PC-3 (cell line): ENCODE measurements around the gene MMP14. TPM values are rescaled to one million over a fixed set of nuclear protein-coding genes. Genes with fewer than 3 reads are reported as not detected.
"Not testable (repeated sequence)": the region's sequence is repeated elsewhere in the genome, so short reads cannot be mapped to it uniquely, and the experiment has no call there.

ENCODE experiments used
- ATAC-seq: fragments of 200-7000 bp; cut with Tn5 transposase; 2 replicates; pipeline ENCODE4 v1.9.1; 2020; ENCODE audit warnings: mild to moderate bottlenecking, moderate library complexity
- BruUV-seq: library from RNA; stranded (reverse); fragments of 400-500 nt; replicated peaks from 2 replicates; lab custom pipeline; 2021; lab: Mats Ljungman, UMichigan
- CTCF ChIA-PET: fragments of 300-600 bp; sonication (Branson Sonifier 250); formaldehyde crosslinking; loops from one replicate; lab custom pipeline; 2022; ENCODE audit warnings: antibody characterized with exemption; lab: Charles Lee
- POLR2A ChIA-PET: fragments of 300-600 bp; sonication (Branson Sonifier 250); formaldehyde crosslinking; loops from one replicate; lab custom pipeline; 2022; ENCODE audit warnings: antibody characterized with exemption; ENCODE audit not compliant: unreplicated experiment; lab: Charles Lee
- DNase-seq: peaks from one replicate; pipeline ENCODE4 v3.0.0-alpha.2; 2015
- H2AFZ ChIP-seq: fragments of 300-600 bp; sonication (generic); 2 replicates; pipeline ENCODE4 v1.6.0; 2016; ENCODE audit warnings: antibody characterized with exemption, low read length
- H3F3A ChIP-seq: fragments of 300-600 bp; sonication (generic); one replicate; pipeline ENCODE4 v1.6.0; 2017; ENCODE audit warnings: antibody characterized with exemption, low read length, control low read depth, mild to moderate bottlenecking; ENCODE audit not compliant: unreplicated experiment
- H3K27ac ChIP-seq: fragments of 300-600 bp; sonication (generic); 2 replicates; pipeline ENCODE4 v1.5.1; 2016; ENCODE audit warnings: mild to moderate bottlenecking, low read length
- H3K27me3 ChIP-seq: fragments of 300-600 bp; sonication (generic); 2 replicates; pipeline ENCODE4 v1.6.1; 2016; ENCODE audit warnings: low read length, mixed read lengths
- H3K36me3 ChIP-seq: fragments of 300-600 bp; sonication (generic); 2 replicates; pipeline ENCODE4 v1.6.1; 2016; ENCODE audit warnings: low read depth, mixed run types, low read length, mixed read lengths
- H3K4me1 ChIP-seq: fragments of 300-600 bp; sonication (generic); 2 replicates; pipeline ENCODE4 v1.5.1; 2016; ENCODE audit warnings: low read length; ENCODE audit not compliant: insufficient read depth
- H3K4me2 ChIP-seq: fragments of 300-600 bp; sonication (generic); 2 replicates; pipeline ENCODE4 v1.6.0; 2016; ENCODE audit warnings: low read length
- H3K4me3 ChIP-seq: fragments of 300-600 bp; sonication (generic); 2 replicates; pipeline ENCODE4 v1.5.1; 2016; ENCODE audit warnings: mild to moderate bottlenecking, low read length, mixed read lengths
- H3K79me2 ChIP-seq: fragments of 300-600 bp; sonication (generic); 2 replicates; pipeline ENCODE4 v1.6.1; 2017; ENCODE audit warnings: low read length, mixed read lengths
- H3K9ac ChIP-seq: fragments of 300-600 bp; sonication (generic); 2 replicates; pipeline ENCODE4 v1.6.0; 2016; ENCODE audit warnings: mild to moderate bottlenecking, low read length
- H3K9me2 ChIP-seq: fragments of 300-600 bp; sonication (generic); replicated peaks from 2 replicates; pipeline ENCODE4 v1.6.1; 2016; ENCODE audit warnings: mixed run types, low read length, mixed read lengths
- H3K9me3 ChIP-seq: fragments of 300-600 bp; sonication (generic); 2 replicates; pipeline ENCODE4 v1.6.1; 2016; ENCODE audit warnings: low read length, mixed read lengths
- H4K20me1 ChIP-seq: fragments of 300-600 bp; sonication (generic); 2 replicates; pipeline ENCODE4 v1.6.1; 2016; ENCODE audit warnings: low read length, mixed read lengths
- CTCF ChIP-seq: fragments of 300-600 bp; sonication (generic); conservative IDR thresholded peaks from 2 replicates; pipeline ENCODE4 v1.5.1; 2017; ENCODE audit warnings: antibody characterized with exemption, low read depth, mild to moderate bottlenecking, low read length
- EZH2 ChIP-seq: fragments of 300-600 bp; sonication (generic); IDR thresholded peaks from one replicate; pipeline ENCODE4 v1.6.1; 2017; ENCODE audit warnings: antibody characterized with exemption, mild to moderate bottlenecking, low read length; ENCODE audit not compliant: unreplicated experiment
- EZH2phosphoT487 ChIP-seq: fragments of 300-600 bp; sonication (generic); IDR thresholded peaks from 2 replicates; pipeline ENCODE4 v1.6.1; 2018; ENCODE audit warnings: mild to moderate bottlenecking, antibody characterized with exemption, low read length, borderline replicate concordance
- intact Hi-C: fragments of 100-400 bp; cut with micrococcal nuclease; formaldehyde crosslinking; loops from 2 replicates; pipeline ENCODE4 v1.9.0; 2023
- total RNA-seq: library from RNA; depleted of rRNA; stranded (reverse); fragments of >200 nt; gene quantifications from 2 replicates; pipeline ENCODE4 v1.2.3, GENCODE V29; 2014

Gene MMP14
- total RNA-seq, 1 experiment from 2014 or later, result 80.4 TPM

GRCh38 chr14:22822016-22822570, 14.3 kb upstream of the MMP14 start:
- ATAC-seq (no peak), DNase-seq (no peak)
- no peak overlapping the region for H3K27ac ChIP-seq
- H3K4me2 ChIP-seq, result peak overlapping the region; percentile 86; the same call in 1 of the 2 replicates
- no peaks in the 10 kb centered on the region for H3K27me3 ChIP-seq
- no peaks in the 10 kb centered on the region for H3K79me2 ChIP-seq
- H4K20me1 ChIP-seq, result no peaks in the 10 kb centered on the region
- TF ChIP-seq EZH2, result no peak
- no peaks in the 10 kb centered on the region for H3F3A ChIP-seq
- H3K36me3 ChIP-seq, result no peaks in the 10 kb centered on the region
- peak overlapping the region; percentile 89 for H2AFZ ChIP-seq
- ChIA-PET POLR2A (no interaction called here), CTCF (interaction anchor here (0.8 to 1.9 kb wide), 6 partner anchors 29 to 170 kb away, joined by 3 to 37 read pairs (median 5); partner anchors contain the start of gene OXA1L)
- H3K4me1 ChIP-seq, result peaks cover 39% of the 10 kb centered on the region
- intact Hi-C loops, result loop anchor here (5.0 kb wide), 1 partner anchor 45 kb away; no protein-coding TSS in a partner anchor
- no peaks in the 10 kb centered on the region for H3K9me2 ChIP-seq
- BruUV-seq, result no TSS peak
- no peaks in the 10 kb centered on the region for H3K9me3 ChIP-seq
- no peak overlapping the region for H3K9ac ChIP-seq
- H3K4me3 ChIP-seq, result no peak overlapping the region

GRCh38 chr14:22822571-22823098, 13.8 kb upstream of the MMP14 start:
- H4K20me1 ChIP-seq, result no peaks in the 10 kb centered on the region
- no TSS peak for BruUV-seq
- ChIA-PET CTCF (interaction anchor here (0.5 to 1.9 kb wide), 6 partner anchors 29 to 170 kb away, joined by 3 to 37 read pairs (median 5); partner anchors contain the start of gene OXA1L), POLR2A (interaction anchor here (0.5 to 0.8 kb wide), 2 partner anchors 27 to 134 kb away, joined by 3 to 7 read pairs; partner anchors contain the start of gene HAUS4)
- peak overlapping the region; percentile 89 for H2AFZ ChIP-seq
- peak; percentile 89 for DNase-seq
- no peaks in the 10 kb centered on the region for H3K9me3 ChIP-seq
- H3K9ac ChIP-seq, result peak overlapping the region; percentile 20; the same call in 1 of the 2 replicates
- H3K4me1 ChIP-seq, result peaks cover 39% of the 10 kb centered on the region
- no peaks in the 10 kb centered on the region for H3K36me3 ChIP-seq
- no peak for TF ChIP-seq EZH2phosphoT487
- peak; percentile 88 for TF ChIP-seq CTCF
- H3F3A ChIP-seq, result no peaks in the 10 kb centered on the region
- no peaks in the 10 kb centered on the region for H3K27me3 ChIP-seq
- no peak overlapping the region for H3K27ac ChIP-seq
- H3K4me3 ChIP-seq, result peak overlapping the region; percentile 62
- H3K79me2 ChIP-seq, result no peaks in the 10 kb centered on the region
- ATAC-seq, result peak; percentile 83
- no peaks in the 10 kb centered on the region for H3K9me2 ChIP-seq
- intact Hi-C loops, result loop anchor here (1.0 to 5.0 kb wide), 3 partner anchors 31 to 78 kb away; no protein-coding TSS in a partner anchor
- peak overlapping the region; percentile 86 for H3K4me2 ChIP-seq

- ChIA-PET POLR2A (no interaction called here), CTCF (interaction anchor here (0.8 to 1.7 kb wide), 2 partner anchors 28 to 30 kb away, joined by 5 read pairs; no protein-coding TSS in a partner anchor)
- ATAC-seq, result peak; percentile 48
- DNase-seq, result peak; percentile 90
- Histone ChIP-seq H3K27me3 (no peaks in the 10 kb centered on the region), H3K9me2 (no peaks in the 10 kb centered on the region), H3K9me3 (no peaks in the 10 kb centered on the region), H3K9ac (peak overlapping the region; percentile 44; the same call in 1 of the 2 replicates), H3K4me3 (no peak overlapping the region), H4K20me1 (no peaks in the 10 kb centered on the region), H3K36me3 (no peaks in the 10 kb centered on the region), H3K27ac (peak overlapping the region; percentile 65), H2AFZ (peak overlapping the region; percentile 47), H3K4me2 (peak overlapping the region; percentile 58), H3F3A (no peaks in the 10 kb centered on the region), H3K79me2 (peaks cover 2% of the 10 kb centered on the region), H3K4me1 (peaks cover 29% of the 10 kb centered on the region)
- intact Hi-C loops, result loop anchor here (5.0 kb wide), 1 partner anchor 48 kb away; no protein-coding TSS in a partner anchor
- no peak for TF ChIP-seq EZH2phosphoT487
- TF ChIP-seq CTCF, result no peak
- TF ChIP-seq EZH2, result no peak
- no TSS peak for BruUV-seq
Observed at GRCh38 chr14:22824711-22825359, 11.6 kb upstream of the MMP14 start.

- Histone ChIP-seq H3K79me2 (peaks cover 22% of the 10 kb centered on the region), H3K27ac (peak overlapping the region; percentile 17), H3K4me2 (peak overlapping the region; percentile 92), H3K4me3 (peak overlapping the region; percentile 96), H3K9ac (peak overlapping the region; percentile 92), H3K4me1 (peaks cover 24% of the 10 kb centered on the region), H2AFZ (peak overlapping the region; percentile 89)
- CTCF ChIA-PET, H3K9me3 ChIP-seq, DNase-seq, H4K20me1 ChIP-seq, ATAC-seq, intact Hi-C loops, H3K27me3 ChIP-seq, H3F3A ChIP-seq, H3K36me3 ChIP-seq, H3K9me2 ChIP-seq: not testable (repeated sequence)
- BruUV-seq, result TSS peak; percentile 96
- POLR2A ChIA-PET, result interaction anchor here (0.7 kb wide), 1 partner anchor 61 kb away, joined by 3 read pairs; no protein-coding TSS in a partner anchor
Observed at GRCh38 chr14:22829076-22829660, 7.2 kb upstream of the MMP14 start.
